Measurements from ENCODE around the gene NACA2. TPM values are rescaled to one million over a fixed set of nuclear protein-coding genes. Genes with fewer than 3 reads are reported as not detected.
"Not testable (repeated sequence)": the region's sequence is repeated elsewhere in the genome, so short reads cannot be mapped to it uniquely, and the experiment has no call there.

NACA2 gene
- total RNA-seq, 4 donors from 2014 or later: not detected

GRCh38 chr17:61561354-61561753 is 29.7 kb downstream of the NACA2 start:
- no peaks in the 10 kb centered on the region for H3K9me3 ChIP-seq
- H3K36me3 ChIP-seq: no peaks in the 10 kb centered on the region
- H3K27me3 ChIP-seq: peaks cover 0 to 46% (median 0%) of the 10 kb centered on the region in 4 donors
- no peak for DNase-seq
- no peak overlapping the region for H3K27ac ChIP-seq
- H3K4me3 ChIP-seq: no peak overlapping the region
- TF ChIP-seq, protein P1, sequence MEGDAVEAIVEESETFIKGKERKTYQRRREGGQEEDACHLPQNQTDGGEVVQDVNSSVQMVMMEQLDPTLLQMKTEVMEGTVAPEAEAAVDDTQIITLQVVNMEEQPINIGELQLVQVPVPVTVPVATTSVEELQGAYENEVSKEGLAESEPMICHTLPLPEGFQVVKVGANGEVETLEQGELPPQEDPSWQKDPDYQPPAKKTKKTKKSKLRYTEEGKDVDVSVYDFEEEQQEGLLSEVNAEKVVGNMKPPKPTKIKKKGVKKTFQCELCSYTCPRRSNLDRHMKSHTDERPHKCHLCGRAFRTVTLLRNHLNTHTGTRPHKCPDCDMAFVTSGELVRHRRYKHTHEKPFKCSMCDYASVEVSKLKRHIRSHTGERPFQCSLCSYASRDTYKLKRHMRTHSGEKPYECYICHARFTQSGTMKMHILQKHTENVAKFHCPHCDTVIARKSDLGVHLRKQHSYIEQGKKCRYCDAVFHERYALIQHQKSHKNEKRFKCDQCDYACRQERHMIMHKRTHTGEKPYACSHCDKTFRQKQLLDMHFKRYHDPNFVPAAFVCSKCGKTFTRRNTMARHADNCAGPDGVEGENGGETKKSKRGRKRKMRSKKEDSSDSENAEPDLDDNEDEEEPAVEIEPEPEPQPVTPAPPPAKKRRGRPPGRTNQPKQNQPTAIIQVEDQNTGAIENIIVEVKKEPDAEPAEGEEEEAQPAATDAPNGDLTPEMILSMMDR (IDR thresholded peaks at IDR 0.05): no peak
- no peak for TF ChIP-seq POLR2A (IDR thresholded peaks at IDR 0.05)
- intact Hi-C loops (cut with DNase I): no loop called here
- 57 to 73% methylated on average over 2 of the region's 2 CpGs for WGBS, 2 donors
- no peaks in the 10 kb centered on the region for H3K4me1 ChIP-seq

GRCh38 chr17:61560071-61560470 is 30.9 kb downstream of the NACA2 start:
- 69 to 90% methylated on average over 6 of the region's 6 CpGs for WGBS, 2 donors

DNA sequence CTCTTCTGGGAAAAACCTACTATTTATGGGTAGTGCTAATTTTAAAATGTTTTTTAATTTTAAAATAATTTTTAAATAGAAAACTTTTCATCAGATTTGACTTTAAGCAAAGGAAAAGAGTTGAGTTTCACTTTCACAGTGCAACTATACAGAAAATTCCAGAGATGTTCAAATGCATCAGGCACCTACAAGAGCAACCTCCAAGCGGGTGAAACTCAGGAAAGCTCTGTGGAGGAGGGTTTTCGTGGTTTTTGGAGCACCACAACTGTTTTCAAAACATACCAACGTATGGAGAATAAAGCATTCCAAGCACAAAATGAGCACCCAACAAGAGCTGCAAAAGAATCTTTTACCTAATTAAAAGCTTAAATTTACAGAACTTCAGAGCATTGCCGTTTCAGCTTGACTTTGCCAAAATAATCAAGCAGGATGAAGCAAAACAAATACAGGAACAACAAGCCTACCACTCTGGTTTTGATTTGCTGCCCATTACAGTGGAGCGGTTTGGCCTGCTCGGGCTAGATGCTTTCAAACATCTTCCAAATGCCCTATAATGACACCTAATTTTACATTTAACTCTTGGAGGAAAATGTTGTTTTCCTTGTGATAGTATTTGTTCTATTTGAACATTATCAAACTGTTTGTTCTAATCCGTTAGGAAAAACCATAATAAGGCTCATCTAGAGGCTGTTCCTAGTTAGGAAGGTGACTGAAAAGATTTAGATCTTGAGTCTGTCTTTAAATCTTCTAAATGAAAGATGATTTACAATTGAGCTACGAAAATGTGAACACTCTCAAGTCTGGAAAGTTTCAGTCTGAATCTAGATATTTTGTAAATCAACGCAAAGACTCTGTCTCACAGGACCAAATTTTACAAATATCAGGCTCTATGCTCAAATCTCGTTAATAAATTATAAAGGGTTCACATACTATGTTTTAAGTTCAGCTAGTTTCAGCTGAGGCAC is 34.5 kb downstream of the NACA2 start:
- Histone ChIP-seq H3K4me1 (no peaks in the 10 kb centered on the region), H3K9me3 (no peaks in the 10 kb centered on the region), H3K36me3 (no peaks in the 10 kb centered on the region), H3K27ac (no peak overlapping the region), H3K4me3 (no peak overlapping the region), H3K27me3 (peaks cover 0 to 38% (median 0%) of the 10 kb centered on the region in 4 donors)
- DNase-seq: no peak
- 47 to 59% methylated on average over 10 of the region's 10 CpGs for WGBS, 2 donors
- TF ChIP-seq, protein P1 (IDR thresholded peaks at IDR 0.05): no peak
- no peak for TF ChIP-seq POLR2A (IDR thresholded peaks at IDR 0.05)
- intact Hi-C loops (cut with DNase I): no loop called here

More at GRCh38 chr17:61560071-61560470, 30.9 kb downstream of the NACA2 start:
- peaks cover 0 to 46% (median 0%) of the 10 kb centered on the region in 4 donors for H3K27me3 ChIP-seq
- H3K9me3 ChIP-seq: no peaks in the 10 kb centered on the region
- no peaks in the 10 kb centered on the region for H3K4me1 ChIP-seq
- H3K27ac ChIP-seq: no peak overlapping the region
- no peak for DNase-seq
- TF ChIP-seq POLR2A (IDR thresholded peaks at IDR 0.05): no peak
- TF ChIP-seq, protein P1 (IDR thresholded peaks at IDR 0.05): no peak
- no peaks in the 10 kb centered on the region for H3K36me3 ChIP-seq
- no peak overlapping the region for H3K4me3 ChIP-seq
- intact Hi-C loops (cut with DNase I): no loop called here

- H3K36me3 ChIP-seq: no peaks in the 10 kb centered on the region
- H3K4me1 ChIP-seq: no peaks in the 10 kb centered on the region
- H3K27me3 ChIP-seq: peaks cover 0 to 39% (median 0%) of the 10 kb centered on the region in 4 donors
- H3K27ac ChIP-seq: no peak overlapping the region
- intact Hi-C loops (cut with DNase I): no loop called here
- H3K9me3 ChIP-seq: no peaks in the 10 kb centered on the region
- TF ChIP-seq, protein P1 (IDR thresholded peaks at IDR 0.05): no peak
- no peak for TF ChIP-seq POLR2A (IDR thresholded peaks at IDR 0.05)
- H3K4me3 ChIP-seq: no peak overlapping the region
- DNase-seq: no peak
- 56 to 75% methylated on average over 7 of the region's 7 CpGs for WGBS, 2 donors
Measured at GRCh38 chr17:61555127-61555566, 35.9 kb downstream of the NACA2 start.

DNA sequence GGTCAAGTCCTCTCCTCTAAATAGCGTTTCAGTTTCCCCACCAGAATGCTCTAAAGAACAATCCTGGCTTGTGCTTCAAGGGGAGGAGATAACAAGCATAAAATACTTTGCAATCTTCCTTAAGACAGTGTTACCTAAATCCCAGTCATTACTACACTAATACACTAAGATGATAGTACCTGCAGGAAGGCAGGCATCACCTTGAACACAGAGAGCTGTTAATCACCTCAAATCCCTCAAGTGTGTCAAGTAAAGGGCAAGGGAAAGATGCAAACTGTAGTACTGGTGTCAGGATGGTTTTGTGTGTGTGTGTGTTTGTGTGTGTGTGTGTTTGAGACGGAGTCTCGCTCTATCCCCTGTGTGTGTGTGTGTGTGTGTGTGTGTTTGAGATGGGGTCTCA is 36.8 kb downstream of the NACA2 start:
- Histone ChIP-seq H3K4me1 (no peaks in the 10 kb centered on the region), H3K9me3 (no peaks in the 10 kb centered on the region), H3K27ac (no peak overlapping the region), H3K36me3 (no peaks in the 10 kb centered on the region), H3K4me3 (no peak overlapping the region), H3K27me3 (peaks cover 0 to 46% (median 0%) of the 10 kb centered on the region in 4 donors)
- intact Hi-C loops (cut with DNase I): no loop called here
- WGBS, 2 donors: 70 to 75% methylated on average over 2 to 3 of the region's 3 CpGs
- TF ChIP-seq, protein P1 (IDR thresholded peaks at IDR 0.05): no peak
- no peak for TF ChIP-seq POLR2A (IDR thresholded peaks at IDR 0.05)
- DNase-seq: no peak

GRCh38 chr17:61552560-61552959 is 38.5 kb downstream of the NACA2 start:
- intact Hi-C loops (cut with DNase I): not testable (repeated sequence)
- 88 to 94% methylated on average over 11 of the region's 11 CpGs for WGBS, 2 donors

More at GRCh38 chr17:61552560-61552959, 38.5 kb downstream of the NACA2 start:
- H3K4me1 ChIP-seq, H3K36me3 ChIP-seq, H3K9me3 ChIP-seq, H3K4me3 ChIP-seq, H3K27ac ChIP-seq, DNase-seq: not testable (repeated sequence)
- peaks cover 0 to 49% (median 0%) of the 10 kb centered on the region in 4 donors for H3K27me3 ChIP-seq
